Measurements from ENCODE around the gene PTPN14.

- TF ChIP-seq POLR2A (IDR thresholded peaks at IDR 0.05) (no peak), CTCF (IDR thresholded peaks at IDR 0.05) (no peak), EP300 (IDR thresholded peaks at IDR 0.05) (no peak)
These were observed 213.9 kb downstream of the PTPN14 start for GRCh38 chr1:214337511-214337910.

Data from upper lobe of left lung (tissue), 4 donors.